Gastroesophageal sphincter (tissue), 3 donors: ENCODE data around the gene STRA8.

Experiments
- CTCF ChIP-seq, 4 experiments: fragments of 200-600 bp in 2 of 4; fragments of 450-650 bp in 2 of 4; sonication (generic) in 1 of 4; IDR thresholded peaks; one replicate each; pipeline ENCODE4 v1.5.1; 2017 to 2019; ENCODE audit warnings: antibody characterized with exemption in 4 of 4, mild to moderate bottlenecking in 2 of 4, moderate library complexity in 2 of 4
- POLR2A ChIP-seq, 2 donors: fragments of 450-650 bp; IDR thresholded peaks; one replicate each; pipeline ENCODE4 v1.6.1; 2017; ENCODE audit warnings: antibody characterized with exemption in 2 of 2, mild to moderate bottlenecking in 2 of 2, moderate library complexity in 1 of 2

GRCh38 chr7:135188298-135188984 is 45.2 kb upstream of the STRA8 start:
- TF ChIP-seq POLR2A (IDR thresholded peaks at IDR 0.05) (no peak), CTCF (IDR thresholded peaks at IDR 0.05) (no peak)
